ENCODE results near the gene C20orf202.

- no peak for TF ChIP-seq CTCF (IDR thresholded peaks at IDR 0.05)
- TF ChIP-seq POLR2A (IDR thresholded peaks at IDR 0.05; ENCODE audit: low read depth) = no peak
Measured at GRCh38 chr20:1154691-1155090, 48.6 kb upstream of the C20orf202 start.

All from esophagus muscularis mucosa (tissue), 3 donors.